H9 (cell line): Measurements from ENCODE around the gene SCD. TPM values are rescaled to one million over a fixed set of nuclear protein-coding genes. Genes with fewer than 3 reads are reported as not detected.
A peak's percentile ranks its signal among the peaks of the same experiment; 100 is the strongest.

Experiments used
- DNase-seq: peaks from one replicate; pipeline ENCODE4 v3.0.0-alpha.2; 2017
- H2AFZ ChIP-seq: one replicate; pipeline ENCODE4 v1.6.1; 2013; ENCODE audit warnings: mild to moderate bottlenecking, low read length, control low read depth, moderate library complexity
- H2AK5ac ChIP-seq: 2 replicates; pipeline ENCODE4 v1.6.1; 2013; ENCODE audit warnings: low read length, control low read depth, mixed read lengths; ENCODE audit not compliant: insufficient read length
- H2BK120ac ChIP-seq: one replicate; pipeline ENCODE4 v1.6.1; 2013; ENCODE audit warnings: low read depth, mild to moderate bottlenecking, low read length, control low read depth, inconsistent platforms; ENCODE audit not compliant: poor library complexity, severe bottlenecking
- H2BK12ac ChIP-seq: 2 replicates; pipeline ENCODE4 v1.6.1; 2013; ENCODE audit warnings: low read length, control low read depth, mixed read lengths, low read depth; ENCODE audit not compliant: insufficient read length
- H2BK15ac ChIP-seq: 2 replicates; pipeline ENCODE4 v1.6.1; 2013; ENCODE audit warnings: low read depth, low read length, control low read depth
- H2BK20ac ChIP-seq: one replicate; pipeline ENCODE4 v1.6.1; 2013; ENCODE audit warnings: low read depth, mild to moderate bottlenecking, low read length, control low read depth, inconsistent platforms; ENCODE audit not compliant: poor library complexity, severe bottlenecking
- H2BK5ac ChIP-seq: 2 replicates; pipeline ENCODE4 v1.6.1; 2013; ENCODE audit warnings: low read length, control low read depth, mixed read lengths; ENCODE audit not compliant: insufficient read length
- H3K14ac ChIP-seq: 2 replicates; pipeline ENCODE4 v1.6.1; 2013; ENCODE audit warnings: low read length, control low read depth; ENCODE audit not compliant: insufficient read depth
- H3K18ac ChIP-seq: 2 replicates; pipeline ENCODE4 v1.6.1; 2013; ENCODE audit warnings: low read depth, mild to moderate bottlenecking, mixed read lengths, low read length, control low read depth; ENCODE audit not compliant: insufficient read length
- H3K23ac ChIP-seq: 2 replicates; pipeline ENCODE4 v1.6.1; 2013; ENCODE audit warnings: low read length, control low read depth, mixed read lengths, low read depth; ENCODE audit not compliant: insufficient read length
- H3K23me2 ChIP-seq: 2 replicates; pipeline ENCODE4 v1.6.1; 2013; ENCODE audit warnings: low read depth, mild to moderate bottlenecking, mixed read lengths, low read length, control low read depth; ENCODE audit not compliant: insufficient read length, poor library complexity, severe bottlenecking
- H3K27ac ChIP-seq: 2 replicates; pipeline ENCODE4 v1.5.1; 2013; ENCODE audit warnings: low read length, control low read depth, mixed read lengths, low read depth; ENCODE audit not compliant: insufficient read length
- H3K27me3 ChIP-seq: 2 replicates; pipeline ENCODE4 v1.6.1; 2013; ENCODE audit warnings: low read length, control low read depth, inconsistent platforms; ENCODE audit not compliant: insufficient read depth
- H3K4ac ChIP-seq: 2 replicates; pipeline ENCODE4 v1.6.1; 2013; ENCODE audit warnings: low read depth, mild to moderate bottlenecking, control low read depth, inconsistent platforms, low read length, moderate library complexity
- H3K4me1 ChIP-seq: 2 replicates; pipeline ENCODE4 v1.6.1; 2013; ENCODE audit warnings: low read length, control low read depth, inconsistent platforms; ENCODE audit not compliant: insufficient read depth
- H3K4me2 ChIP-seq: 2 replicates; pipeline ENCODE4 v1.6.1; 2013; ENCODE audit warnings: low read length, control low read depth, mixed read lengths; ENCODE audit not compliant: insufficient read length, insufficient read depth
- H3K56ac ChIP-seq: 2 replicates; pipeline ENCODE4 v1.6.1; 2013; ENCODE audit warnings: low read depth, mild to moderate bottlenecking, mixed read lengths, low read length, control low read depth; ENCODE audit not compliant: insufficient read length
- H3K79me1 ChIP-seq: 2 replicates; pipeline ENCODE4 v1.6.1; 2013; ENCODE audit warnings: low read depth, mild to moderate bottlenecking, moderate library complexity, low read length, control low read depth, inconsistent platforms; ENCODE audit not compliant: insufficient read depth, poor library complexity, severe bottlenecking
- H3K79me2 ChIP-seq: 2 replicates; pipeline ENCODE4 v1.6.1; 2013; ENCODE audit warnings: low read length, control low read depth, inconsistent platforms; ENCODE audit not compliant: insufficient read depth
- H3K9ac ChIP-seq: 2 replicates; pipeline ENCODE4 v1.6.1; 2013; ENCODE audit warnings: low read length, control low read depth, mixed read lengths; ENCODE audit not compliant: insufficient read length; ENCODE audit errors: extremely low read depth
- H3K9me3 ChIP-seq: one replicate; pipeline ENCODE4 v1.6.1; 2013; ENCODE audit warnings: low read depth, low read length, inconsistent platforms; ENCODE audit not compliant: control insufficient read depth
- H3T11ph ChIP-seq: one replicate; pipeline ENCODE4 v1.6.1; 2013; ENCODE audit warnings: mild to moderate bottlenecking, low read length, control low read depth, inconsistent platforms
- H4K20me1 ChIP-seq: one replicate; pipeline ENCODE4 v1.6.1; 2013; ENCODE audit not compliant: control insufficient read depth, insufficient read length, insufficient read depth
- H4K5ac ChIP-seq: 2 replicates; pipeline ENCODE4 v1.6.1; 2013; ENCODE audit warnings: low read depth, mild to moderate bottlenecking, mixed read lengths, low read length, control low read depth; ENCODE audit not compliant: insufficient read length
- H4K8ac ChIP-seq: replicated peaks from 2 replicates; pipeline ENCODE4 v1.6.1; 2013; ENCODE audit warnings: low read length, control low read depth, mixed read lengths, low read depth; ENCODE audit not compliant: insufficient read length
- H4K91ac ChIP-seq: 2 replicates; pipeline ENCODE4 v1.6.1; 2013; ENCODE audit warnings: low read depth, mild to moderate bottlenecking, moderate library complexity, mixed read lengths, low read length, control low read depth; ENCODE audit not compliant: insufficient read length
- H3K27ac Mint-ChIP-seq, 3 experiments: 2 replicates in 2 of 3; 3 replicates in 1 of 3; pipeline ENCODE4 v1.8.0; 2020 to 2021; ENCODE audit warnings: mixed read lengths in 3 of 3, mild to moderate bottlenecking in 1 of 3, moderate library complexity in 1 of 3
- H3K27me3 Mint-ChIP-seq: 2 replicates; pipeline ENCODE4 v1.8.0; 2021; ENCODE audit warnings: low read depth, mild to moderate bottlenecking, moderate library complexity, mixed read lengths
- H3K36me3 Mint-ChIP-seq, 3 experiments: 2 replicates in 2 of 3; 3 replicates in 1 of 3; pipeline ENCODE4 v1.8.0; 2020 to 2021; ENCODE audit warnings: low read depth in 3 of 3, mixed read lengths in 3 of 3; ENCODE audit not compliant: insufficient read depth in 1 of 3
- H3K4me1 Mint-ChIP-seq, 2 experiments: 2 replicates each; pipeline ENCODE4 v1.8.0; 2020; ENCODE audit warnings: mixed read lengths in 2 of 2
- H3K4me3 Mint-ChIP-seq, 2 experiments: 2 replicates in 1 of 2; 3 replicates in 1 of 2; pipeline ENCODE4 v1.8.0; 2020 to 2021; ENCODE audit warnings: mild to moderate bottlenecking in 2 of 2, mixed read lengths in 2 of 2, moderate library complexity in 1 of 2
- H3K9me3 Mint-ChIP-seq, 2 experiments: 2 replicates in 1 of 2; 3 replicates in 1 of 2; pipeline ENCODE4 v1.8.0; 2020; ENCODE audit warnings: mild to moderate bottlenecking in 2 of 2, mixed read lengths in 2 of 2, moderate library complexity in 1 of 2
- WGBS: extraction: QIAGEN DNeasy Blood & Tissue Kit; methylation state at CpG from one replicate; pipeline ENCODE4 v1.1.7; 2013; ENCODE audit warnings: missing lambda C conversion rate, low lambda C conversion rate, mixed read lengths; ENCODE audit not compliant: insufficient read length; ENCODE audit errors: extremely low coverage; 5-methylcytosine and 5-hydroxymethylcytosine counted together
- total RNA-seq: library from RNA; stranded (reverse); gene quantifications from 2 replicates; pipeline ENCODE4 v1.2.1, GENCODE V29; 2021
- TF ChIP-seq, protein P1 (sequence below): fragments of 200-600 bp; sonication (generic); conservative IDR thresholded peaks from 3 replicates; pipeline ENCODE4 v1.8.0; 2021; ENCODE audit warnings: antibody characterized with exemption, mild to moderate bottlenecking

The SCD gene
- total RNA-seq, 1 experiment from 2014 or later, result 354 TPM

DNA sequence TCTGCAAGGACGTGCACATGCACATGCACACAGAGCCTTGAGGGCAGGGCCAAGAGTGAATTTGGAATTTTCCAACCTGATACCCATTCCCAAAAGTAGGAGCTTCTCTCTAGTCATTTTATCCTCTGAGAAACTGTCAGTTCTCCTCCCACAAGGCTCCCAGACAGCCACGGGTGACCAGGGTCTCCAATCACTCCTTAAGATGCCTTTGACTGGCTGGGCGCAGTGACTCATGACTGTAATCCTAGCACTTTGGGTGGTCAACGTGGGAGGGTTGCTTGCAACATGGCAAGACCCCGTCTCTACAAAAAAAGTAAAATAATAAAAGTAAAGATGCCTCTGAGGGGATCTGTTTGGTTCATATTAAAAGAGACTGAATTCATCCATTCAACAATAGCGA is 13.2 kb downstream of the SCD start:
- no peak overlapping the region for H2AFZ ChIP-seq
- peaks cover 3% of the 10 kb centered on the region for H4K20me1 ChIP-seq
- H3K9ac ChIP-seq, result no peak overlapping the region
- Mint-ChIP-seq H3K36me3 (peaks cover 57 to 89% (median 82%) of the 10 kb centered on the region in 3 experiments), H3K4me1 (peaks cover 36 to 42% of the 10 kb centered on the region in 2 experiments), H3K9me3 (no peaks in the 10 kb centered on the region), H3K4me3 (no peak overlapping the region), H3K27me3 (peaks cover 1% of the 10 kb centered on the region; the same call in 1 of the 2 replicates), H3K27ac (peak overlapping the region in 2 of 3 experiments; percentile 53 to 85; a peak in 4 of 7 replicates)
- H2BK12ac ChIP-seq, result no peak overlapping the region
- no peak overlapping the region for H2BK5ac ChIP-seq
- no peaks in the 10 kb centered on the region; the same call in 1 of the 2 replicates for H3K79me2 ChIP-seq
- DNase-seq, result no peak
- no peak overlapping the region for H4K8ac ChIP-seq
- no peaks in the 10 kb centered on the region for H3K27me3 ChIP-seq
- H3K79me1 ChIP-seq, result peaks cover 3% of the 10 kb centered on the region
- H2AK5ac ChIP-seq, result no peak overlapping the region
- H2BK120ac ChIP-seq, result no peak overlapping the region
- no peak overlapping the region for H3K27ac ChIP-seq
- no peak overlapping the region for H3K18ac ChIP-seq
- H3K4me2 ChIP-seq, result no peak overlapping the region
- H4K91ac ChIP-seq, result no peak overlapping the region
- no peak overlapping the region for H2BK15ac ChIP-seq
- no peak overlapping the region for H3K56ac ChIP-seq
- WGBS, result no CpG with 5 or more reads among the region's 6 CpGs
- no peak overlapping the region for H3T11ph ChIP-seq
- TF ChIP-seq, protein P1, sequence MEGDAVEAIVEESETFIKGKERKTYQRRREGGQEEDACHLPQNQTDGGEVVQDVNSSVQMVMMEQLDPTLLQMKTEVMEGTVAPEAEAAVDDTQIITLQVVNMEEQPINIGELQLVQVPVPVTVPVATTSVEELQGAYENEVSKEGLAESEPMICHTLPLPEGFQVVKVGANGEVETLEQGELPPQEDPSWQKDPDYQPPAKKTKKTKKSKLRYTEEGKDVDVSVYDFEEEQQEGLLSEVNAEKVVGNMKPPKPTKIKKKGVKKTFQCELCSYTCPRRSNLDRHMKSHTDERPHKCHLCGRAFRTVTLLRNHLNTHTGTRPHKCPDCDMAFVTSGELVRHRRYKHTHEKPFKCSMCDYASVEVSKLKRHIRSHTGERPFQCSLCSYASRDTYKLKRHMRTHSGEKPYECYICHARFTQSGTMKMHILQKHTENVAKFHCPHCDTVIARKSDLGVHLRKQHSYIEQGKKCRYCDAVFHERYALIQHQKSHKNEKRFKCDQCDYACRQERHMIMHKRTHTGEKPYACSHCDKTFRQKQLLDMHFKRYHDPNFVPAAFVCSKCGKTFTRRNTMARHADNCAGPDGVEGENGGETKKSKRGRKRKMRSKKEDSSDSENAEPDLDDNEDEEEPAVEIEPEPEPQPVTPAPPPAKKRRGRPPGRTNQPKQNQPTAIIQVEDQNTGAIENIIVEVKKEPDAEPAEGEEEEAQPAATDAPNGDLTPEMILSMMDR, result no peak
- H3K14ac ChIP-seq, result no peak overlapping the region
- no peak overlapping the region for H3K4ac ChIP-seq
- no peak overlapping the region for H2BK20ac ChIP-seq
- H3K9me3 ChIP-seq, result no peaks in the 10 kb centered on the region
- H3K23me2 ChIP-seq, result no peaks in the 10 kb centered on the region
- H4K5ac ChIP-seq, result no peak overlapping the region
- peaks cover 3% of the 10 kb centered on the region; the same call in 1 of the 2 replicates for H3K4me1 ChIP-seq
- no peak overlapping the region for H3K23ac ChIP-seq
